Rectal smooth muscle tissue (tissue), 1 donor: Measurements from ENCODE around the gene AGPAT3.
A peak's percentile ranks its signal among the peaks of the same experiment; 100 is the strongest.

ENCODE experiments used
- H3K27ac ChIP-seq: one replicate; pipeline ENCODE4 v1.7.0; 2013; ENCODE audit warnings: low read depth, low read length, inconsistent platforms
- H3K27me3 ChIP-seq: one replicate; pipeline ENCODE4 v1.7.0; 2013; ENCODE audit warnings: low read length; ENCODE audit not compliant: control insufficient read depth, insufficient read depth
- H3K36me3 ChIP-seq: one replicate; pipeline ENCODE4 v1.7.0; 2013; ENCODE audit warnings: low read length; ENCODE audit not compliant: control insufficient read depth, insufficient read depth
- H3K4me1 ChIP-seq: one replicate; pipeline ENCODE4 v1.7.0; 2013; ENCODE audit warnings: low read length; ENCODE audit not compliant: control insufficient read depth, insufficient read depth
- H3K4me3 ChIP-seq: one replicate; pipeline ENCODE4 v1.7.0; 2013; ENCODE audit warnings: low read length
- H3K9ac ChIP-seq: one replicate; pipeline ENCODE4 v1.7.0; 2013; ENCODE audit warnings: low read length

The AGPAT3 gene

DNA sequence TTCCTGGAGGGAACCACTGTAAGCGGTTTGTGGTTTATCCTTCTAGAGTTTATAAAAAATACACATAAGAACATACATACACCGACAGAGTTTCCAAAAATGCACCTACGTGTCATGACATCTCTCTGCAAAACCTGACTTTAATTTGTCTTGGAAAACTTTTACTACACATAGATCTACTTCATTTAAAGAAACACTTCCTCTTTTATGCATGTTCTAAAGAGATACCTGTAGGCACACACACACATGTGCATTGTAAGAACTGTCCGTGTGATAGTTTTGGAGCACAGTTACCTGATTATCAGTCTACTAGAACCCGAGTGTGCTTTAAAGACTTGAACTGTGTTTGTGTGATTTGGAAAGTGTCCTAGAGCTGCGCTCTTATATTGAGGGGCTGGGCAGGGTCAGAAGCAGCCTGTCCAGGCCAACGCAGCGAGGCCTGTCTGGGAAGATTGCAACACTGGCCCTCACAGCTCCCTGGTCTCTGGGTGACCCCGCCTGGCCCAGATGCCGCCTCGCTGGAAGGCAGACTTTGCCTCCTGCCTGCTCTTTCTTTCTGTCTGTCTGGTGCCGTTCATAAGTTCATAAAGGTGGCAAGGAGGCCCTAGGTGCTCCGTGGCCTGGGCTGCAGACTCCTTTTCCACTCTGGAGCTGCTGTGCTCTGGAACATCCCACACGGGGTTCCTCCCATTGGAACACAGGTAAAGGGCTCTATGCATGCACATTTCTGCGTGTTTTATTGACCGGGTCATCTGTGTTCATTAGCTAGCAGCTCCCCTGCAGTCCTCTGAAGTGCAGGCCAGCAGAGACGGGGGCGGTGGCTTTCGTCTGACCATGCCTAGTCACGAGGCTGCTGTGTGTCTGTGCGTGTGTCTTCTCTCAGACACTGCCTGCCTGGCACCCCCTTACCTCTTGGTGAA, 46.3 kb downstream of the AGPAT3 start:
- Histone ChIP-seq H3K4me3 (no peak overlapping the region), H3K4me1 (peaks cover 7% of the 10 kb centered on the region), H3K36me3 (peaks cover 9% of the 10 kb centered on the region), H3K27ac (no peak overlapping the region), H3K27me3 (no peaks in the 10 kb centered on the region), H3K9ac (no peak overlapping the region)

DNA sequence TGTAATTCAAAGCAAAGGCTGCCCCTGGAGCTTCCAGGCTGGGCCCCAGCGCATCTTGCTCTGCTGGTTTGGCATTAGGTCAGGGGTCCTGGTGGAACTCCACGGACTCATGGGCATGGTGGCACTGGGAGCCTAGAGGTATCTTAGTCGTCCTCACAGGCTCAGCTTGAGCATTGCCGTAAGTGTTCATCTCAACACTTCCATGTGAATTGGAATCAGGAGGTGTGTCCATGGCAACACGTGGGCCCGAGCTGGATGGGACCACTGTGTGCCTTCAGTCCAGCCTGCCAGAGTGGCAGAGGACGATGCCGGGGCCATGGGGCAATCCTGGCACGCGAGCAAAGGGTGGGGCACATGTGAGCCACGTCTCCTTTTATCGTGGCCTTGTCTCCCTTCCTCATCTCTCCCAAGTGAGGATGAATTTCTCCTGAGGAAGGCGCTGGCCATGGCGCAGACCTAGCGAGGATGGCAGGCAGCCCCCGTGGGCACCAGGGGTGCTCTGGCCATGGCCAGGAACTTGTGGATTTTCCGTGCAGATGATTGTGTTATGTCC, 47.0 kb downstream of the AGPAT3 start:
- Histone ChIP-seq H3K27ac (no peak overlapping the region), H3K9ac (no peak overlapping the region)

DNA sequence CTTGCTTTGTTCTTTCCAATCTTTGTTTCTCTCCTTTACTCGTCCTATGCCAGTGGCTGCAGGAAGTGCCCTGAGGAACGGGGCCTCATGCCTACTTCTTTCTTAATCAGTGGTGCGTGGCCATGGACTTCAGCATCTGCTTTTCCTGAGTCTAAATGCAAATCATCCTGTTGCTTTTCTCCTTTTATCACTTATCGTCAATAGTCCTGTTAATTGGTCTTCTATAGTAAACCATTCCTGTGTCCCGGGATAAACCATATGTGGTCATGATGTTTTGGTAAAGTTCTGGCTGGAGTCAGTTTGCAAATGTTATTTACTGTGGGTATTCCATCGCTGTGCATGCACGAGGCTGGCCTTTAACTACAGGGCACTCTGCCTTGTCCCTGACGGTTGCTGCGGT, 47.5 kb downstream of the AGPAT3 start:
- peaks cover 5% of the 10 kb centered on the region for H3K36me3 ChIP-seq
- no peak overlapping the region for H3K27ac ChIP-seq
- no peaks in the 10 kb centered on the region for H3K27me3 ChIP-seq
- peaks cover 7% of the 10 kb centered on the region for H3K4me1 ChIP-seq
- H3K4me3 ChIP-seq: no peak overlapping the region
- H3K9ac ChIP-seq: no peak overlapping the region

More for the DNA sequence above, 47.0 kb downstream of the AGPAT3 start:
- no peak overlapping the region for H3K4me3 ChIP-seq
- peaks cover 5% of the 10 kb centered on the region for H3K36me3 ChIP-seq
- H3K4me1 ChIP-seq: peaks cover 7% of the 10 kb centered on the region
- no peaks in the 10 kb centered on the region for H3K27me3 ChIP-seq

DNA sequence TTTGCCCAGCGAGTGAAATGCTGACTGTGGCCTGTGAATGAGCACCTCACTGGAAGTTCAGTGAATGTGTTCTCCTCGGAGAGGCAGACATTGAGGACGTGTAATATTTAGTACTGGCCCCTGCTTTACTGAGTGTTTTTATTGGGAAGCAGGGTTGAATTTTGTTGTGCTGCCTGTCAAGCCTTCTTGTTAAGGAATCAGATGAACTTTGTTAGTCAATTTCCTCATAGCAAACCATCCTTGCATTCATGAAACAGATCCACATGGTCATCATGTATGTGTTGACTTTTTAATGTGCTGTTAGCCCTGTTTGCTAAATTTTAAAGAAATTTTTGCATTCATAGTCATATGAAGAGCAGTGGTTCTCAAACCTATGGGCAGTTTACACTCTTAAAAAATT, 47.9 kb downstream of the AGPAT3 start:
- no peak overlapping the region for H3K27ac ChIP-seq
- peaks cover 7% of the 10 kb centered on the region for H3K4me1 ChIP-seq
- H3K4me3 ChIP-seq: no peak overlapping the region
- H3K36me3 ChIP-seq: peaks cover 4% of the 10 kb centered on the region
- H3K27me3 ChIP-seq: no peaks in the 10 kb centered on the region
- H3K9ac ChIP-seq: no peak overlapping the region

DNA sequence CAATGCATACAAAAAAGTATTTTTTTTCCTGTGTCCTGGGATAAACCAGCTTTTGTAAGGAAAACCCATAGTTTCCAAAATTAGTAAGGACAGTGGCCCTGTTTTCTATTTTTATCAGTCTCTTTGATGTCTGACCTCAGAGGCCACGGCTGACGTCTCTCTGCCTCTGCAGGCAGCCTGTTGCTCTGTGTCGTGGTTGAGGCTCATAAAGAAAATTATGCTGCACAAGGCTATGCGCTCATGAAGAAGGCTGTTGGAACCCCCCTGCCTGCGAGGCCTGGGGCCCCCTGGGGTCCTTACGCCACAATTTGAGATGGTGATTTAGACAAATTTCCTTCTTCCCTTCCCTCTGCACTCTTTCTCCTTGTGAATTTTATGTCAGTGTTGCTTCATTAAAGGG, 48.9 kb downstream of the AGPAT3 start:
- Histone ChIP-seq H3K4me1 (peaks cover 7% of the 10 kb centered on the region), H3K36me3 (no peaks in the 10 kb centered on the region), H3K27me3 (no peaks in the 10 kb centered on the region), H3K9ac (no peak overlapping the region), H3K27ac (no peak overlapping the region), H3K4me3 (no peak overlapping the region)

DNA sequence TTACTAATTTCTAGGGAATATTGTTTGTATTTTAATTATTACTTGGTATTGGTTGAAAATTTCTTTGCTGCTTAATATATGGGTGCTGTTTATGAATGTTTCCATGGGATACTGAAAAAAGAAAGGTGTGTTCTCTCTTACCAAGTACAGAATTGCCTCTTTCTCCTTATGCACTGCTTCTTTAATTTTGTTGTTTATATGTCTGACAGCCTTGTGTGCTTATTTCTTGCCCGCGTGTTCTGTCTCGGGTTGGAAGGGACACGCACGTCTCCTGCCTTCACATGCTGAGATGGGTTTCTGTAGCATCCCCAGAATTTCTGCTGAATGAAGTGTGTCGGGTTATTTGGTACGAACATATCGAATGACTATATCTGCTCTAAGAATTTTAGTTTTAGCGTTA, 51.1 kb downstream of the AGPAT3 start:
- Histone ChIP-seq H3K27me3 (no peaks in the 10 kb centered on the region), H3K27ac (no peak overlapping the region), H3K4me1 (peaks cover 7% of the 10 kb centered on the region), H3K36me3 (no peaks in the 10 kb centered on the region), H3K4me3 (no peak overlapping the region), H3K9ac (no peak overlapping the region)

DNA sequence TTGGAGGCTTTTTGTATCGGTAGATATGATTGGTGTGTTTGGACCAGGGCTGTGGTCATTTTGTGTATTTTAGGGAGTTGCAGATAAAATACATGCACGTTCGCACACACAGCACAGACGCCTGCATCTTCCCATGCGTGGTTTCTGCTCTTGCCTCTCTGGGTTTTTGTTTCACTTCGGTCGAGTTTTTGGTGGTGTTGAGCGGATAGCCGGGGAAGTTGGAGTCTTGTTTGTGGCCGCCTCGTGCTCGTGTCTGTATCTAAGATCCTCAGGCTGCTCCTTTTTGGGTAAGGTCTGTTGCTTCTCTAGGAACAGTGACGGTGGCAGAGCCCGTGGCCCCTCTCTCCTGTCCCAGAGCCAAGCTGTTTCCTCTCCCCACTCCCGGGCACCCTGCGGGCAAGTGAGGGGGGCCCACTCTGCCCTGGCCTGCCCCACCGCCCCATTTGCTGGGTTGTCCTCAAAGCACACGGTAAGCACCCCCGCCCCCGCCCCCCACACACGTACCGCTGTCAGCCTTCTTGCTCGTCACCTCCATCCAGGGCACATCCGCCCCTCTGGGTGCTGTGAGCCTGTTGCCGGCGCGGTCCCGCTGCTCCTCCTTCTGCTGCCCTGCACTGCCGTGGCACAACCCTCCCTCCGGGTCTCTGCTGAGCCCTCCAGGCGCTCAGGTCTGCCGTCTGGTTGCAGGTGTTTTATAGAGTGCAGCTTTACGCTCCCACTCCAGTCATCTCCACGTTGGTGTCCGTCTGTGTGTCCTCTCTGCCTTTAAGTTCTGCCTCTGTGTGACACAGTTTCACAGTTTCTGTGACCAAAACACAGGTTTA, 51.9 kb downstream of the AGPAT3 start:
- Histone ChIP-seq H3K36me3 (no peaks in the 10 kb centered on the region), H3K9ac (no peak overlapping the region), H3K4me3 (peak overlapping the region; percentile 40), H3K27ac (peak overlapping the region; percentile 27), H3K27me3 (no peaks in the 10 kb centered on the region), H3K4me1 (peaks cover 7% of the 10 kb centered on the region)

DNA sequence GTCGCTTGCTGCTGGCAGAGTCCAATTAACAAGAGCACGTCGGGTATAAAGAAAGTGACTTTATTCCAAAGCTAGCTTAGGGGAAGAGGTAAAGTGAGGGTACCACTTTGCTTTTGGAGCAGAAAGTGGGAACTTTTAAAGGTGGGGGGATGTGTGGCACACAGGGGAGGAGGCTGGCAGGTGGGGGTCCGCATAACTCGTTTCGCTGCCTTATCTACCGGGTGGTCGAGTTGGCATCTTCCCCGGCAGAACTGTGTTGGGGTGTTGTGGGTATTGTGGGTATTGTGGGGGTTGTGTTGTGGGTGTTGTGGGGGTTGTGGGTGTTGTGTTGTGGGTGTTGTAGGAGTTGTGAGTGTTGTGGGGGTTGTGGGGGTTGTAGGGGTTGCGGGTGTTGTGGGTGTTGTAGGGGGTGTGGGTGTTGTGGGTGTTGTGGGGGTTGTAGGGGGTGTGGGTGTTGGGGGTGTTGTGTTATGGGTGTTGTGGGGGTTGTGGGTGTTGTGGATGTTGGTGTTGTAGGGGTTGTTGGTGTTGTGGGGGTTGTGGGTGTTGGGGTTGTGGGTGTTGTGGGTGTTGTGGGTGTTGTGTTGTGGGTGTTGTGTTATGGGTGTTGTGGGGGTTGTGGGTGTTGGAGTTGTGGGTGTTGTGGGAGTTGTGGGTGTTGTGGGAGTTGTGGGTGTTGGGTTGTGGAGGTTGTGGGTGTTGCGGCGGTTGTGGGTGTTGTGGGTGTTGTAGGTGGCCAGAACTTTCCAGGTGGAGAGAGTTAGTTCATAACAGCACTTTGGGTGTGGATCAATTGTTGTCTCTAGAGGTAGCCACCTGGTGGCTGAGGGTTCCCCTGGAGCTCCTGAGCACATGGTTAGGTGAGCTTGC, 52.7 kb downstream of the AGPAT3 start:
- Histone ChIP-seq H3K9ac (no peak overlapping the region), H3K27me3 (no peaks in the 10 kb centered on the region), H3K36me3 (no peaks in the 10 kb centered on the region), H3K4me3 (peak overlapping the region; percentile 40), H3K4me1 (peaks cover 7% of the 10 kb centered on the region), H3K27ac (no peak overlapping the region)

DNA sequence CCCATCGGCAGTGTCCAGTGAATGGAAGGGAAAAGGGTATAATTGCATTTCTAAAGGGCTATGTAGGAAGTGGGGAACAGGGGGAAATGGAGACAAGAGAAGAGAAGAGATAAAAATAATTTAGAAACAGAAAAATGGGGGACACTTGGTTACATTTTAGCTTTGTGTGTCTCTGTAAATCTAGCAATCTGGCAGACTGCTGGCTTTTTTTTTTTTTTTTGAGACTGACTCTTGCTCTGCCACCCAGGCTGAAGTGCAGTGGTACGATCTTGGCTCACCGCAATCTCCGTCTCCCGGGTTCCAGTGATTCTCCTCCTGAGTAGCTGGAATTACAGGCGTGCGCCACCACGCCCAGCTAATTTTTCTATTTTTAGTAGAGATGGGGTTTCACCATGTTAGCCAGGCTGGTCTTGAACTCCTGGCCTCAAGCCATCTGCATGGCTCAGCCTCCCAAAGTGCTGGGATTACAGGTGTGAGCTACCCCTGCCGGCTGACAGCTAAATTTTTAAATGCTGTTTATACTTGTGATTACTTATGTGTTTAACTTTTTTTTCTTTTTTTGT, 53.4 kb downstream of the AGPAT3 start:
- Histone ChIP-seq H3K4me3 (no peak overlapping the region), H3K27ac (no peak overlapping the region), H3K9ac (no peak overlapping the region), H3K4me1 (peaks cover 13% of the 10 kb centered on the region), H3K27me3 (no peaks in the 10 kb centered on the region), H3K36me3 (no peaks in the 10 kb centered on the region)

DNA sequence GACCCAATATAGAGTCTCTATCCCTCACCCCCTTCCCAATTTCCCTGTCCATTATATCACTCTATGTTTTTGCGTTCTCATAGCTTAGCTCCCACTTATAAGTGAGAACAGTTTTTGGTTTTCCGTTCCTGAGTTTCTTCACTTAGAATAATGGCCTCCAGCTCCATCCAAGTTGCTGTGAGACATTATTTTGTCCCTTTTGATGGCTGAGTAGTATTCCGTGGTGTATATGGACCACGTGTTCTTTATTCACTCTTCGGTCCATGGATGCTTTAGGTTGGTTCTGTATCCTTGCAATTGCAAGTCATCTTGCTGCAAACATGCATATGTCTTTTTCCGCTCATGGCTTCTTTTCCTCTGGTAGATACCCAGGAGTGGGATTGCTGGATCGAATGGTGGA, 54.3 kb downstream of the AGPAT3 start:
- Histone ChIP-seq H3K4me3 (no peak overlapping the region), H3K27ac (no peak overlapping the region), H3K27me3 (no peaks in the 10 kb centered on the region), H3K36me3 (no peaks in the 10 kb centered on the region), H3K9ac (no peak overlapping the region), H3K4me1 (peaks cover 11% of the 10 kb centered on the region)

DNA sequence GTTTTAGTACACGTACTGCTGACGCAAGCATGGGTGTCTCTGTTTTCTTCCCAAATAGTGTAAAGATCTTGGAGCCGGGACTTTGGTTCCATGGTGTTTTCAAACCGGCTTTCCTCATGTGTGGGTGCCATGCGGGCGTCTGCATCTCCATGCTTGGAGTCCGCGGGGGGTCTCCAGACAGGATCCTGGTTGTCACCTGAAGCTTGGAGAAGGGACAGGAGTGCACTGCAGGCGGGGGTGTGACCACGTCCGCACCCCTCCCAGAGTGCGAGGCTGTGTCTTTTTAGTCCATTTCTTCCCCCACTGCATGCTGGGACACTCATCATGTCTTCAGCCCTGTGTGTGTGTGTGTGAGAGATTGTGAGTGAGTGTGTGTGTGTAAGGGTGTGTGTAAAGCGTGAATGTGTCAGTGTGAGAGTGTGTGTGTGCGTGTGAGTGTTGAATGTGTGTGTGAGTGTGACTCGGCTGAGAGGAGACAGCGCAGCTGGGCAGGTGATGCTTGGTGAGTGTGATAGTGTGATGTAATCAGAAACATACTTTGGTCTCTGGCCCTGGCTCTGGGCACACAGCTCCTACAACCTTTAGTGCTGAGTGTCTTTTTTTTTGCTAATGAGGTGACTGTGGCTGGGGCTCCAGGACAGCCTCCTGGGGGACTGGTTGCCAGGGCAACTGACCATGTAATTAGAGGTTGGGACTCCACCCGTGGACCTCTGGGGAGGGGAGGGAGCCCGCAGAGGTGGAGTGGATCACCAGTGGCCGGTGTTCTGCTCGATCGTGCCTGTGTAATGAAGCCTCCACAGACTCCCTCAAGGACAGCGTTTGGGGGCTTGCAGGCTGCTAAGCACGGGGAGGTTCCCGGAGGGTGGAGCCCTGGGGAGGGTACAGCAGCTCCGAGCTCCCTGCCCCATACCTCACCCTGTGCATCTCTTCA, 55.1 kb downstream of the AGPAT3 start:
- peaks cover 11% of the 10 kb centered on the region for H3K4me1 ChIP-seq
- H3K36me3 ChIP-seq: no peaks in the 10 kb centered on the region

More for the DNA sequence above, 55.1 kb downstream of the AGPAT3 start:
- Histone ChIP-seq H3K9ac (no peak overlapping the region), H3K27me3 (no peaks in the 10 kb centered on the region), H3K27ac (no peak overlapping the region), H3K4me3 (no peak overlapping the region)
